GM12878 (cell line): ENCODE results near the gene CARMIL3. TPM values are rescaled to one million over a fixed set of nuclear protein-coding genes. Genes with fewer than 3 reads are reported as not detected.
"Not testable (repeated sequence)": the region's sequence is repeated elsewhere in the genome, so short reads cannot be mapped to it uniquely, and the experiment has no call there.

Experiments
- ATAC-seq: fragments of 200-7000 bp; cut with Tn5 transposase; 3 replicates; pipeline ENCODE4 v1.9.1; 2020; ENCODE audit warnings: mild to moderate bottlenecking, moderate library complexity
- BruUV-seq: library from RNA; stranded (reverse); fragments of 400-500 nt; replicated peaks from 2 replicates; lab custom pipeline; 2021; lab: Mats Ljungman, UMichigan
- CTCF ChIA-PET: fragments of 300-600 bp; sonication (Branson Sonifier 250); formaldehyde crosslinking; extraction: SDS; loops from one replicate; lab custom pipeline; 2021; ENCODE audit warnings: inconsistent platforms; lab: Yijun Ruan, JAX
- POLR2A ChIA-PET: fragments of 350-600 bp; formaldehyde crosslinking; extraction: SDS; loops from one replicate; lab custom pipeline; 2021; ENCODE audit warnings: inconsistent platforms; lab: Charles Lee
- RAD21 ChIA-PET: fragments of 300-600 bp; sonication (Branson Sonifier 250); formaldehyde crosslinking; loops from one replicate; lab custom pipeline; 2023; ENCODE audit warnings: antibody characterized with exemption; ENCODE audit not compliant: unreplicated experiment; lab: Charles Lee
- SMC1A ChIA-PET: fragments of 300-600 bp; sonication (Branson Sonifier 250); formaldehyde crosslinking; loops from one replicate; lab custom pipeline; 2023; ENCODE audit not compliant: unreplicated experiment, uncharacterized antibody; lab: Charles Lee
- DNase-seq: peaks from one replicate; pipeline ENCODE4 v3.0.0-alpha.2; 2011; ENCODE audit warnings: low read depth, low spot score
- FAIRE-seq: peaks from 3 replicates; lab custom pipeline; 2011; peaks lifted over from hg19 to GRCh38; lab: Jason Lieb, UNC
- H2AFZ ChIP-seq: 2 replicates; pipeline ENCODE4 v1.6.0; 2011; ENCODE audit warnings: low read depth, low read length, control low read depth; ENCODE audit not compliant: control insufficient read depth
- H3K27ac ChIP-seq: 2 replicates; pipeline ENCODE4 v1.5.1; 2011; ENCODE audit warnings: control low read depth; ENCODE audit not compliant: control insufficient read depth, insufficient read depth
- H3K27me3 ChIP-seq, 2 experiments: replicated peaks in 1 of 2; 2 replicates each; pipeline versions ENCODE4 v1.6.0 to v1.6.1; 2011; ENCODE audit warnings: low read length in 1 of 2; ENCODE audit not compliant: control insufficient read depth in 2 of 2, insufficient read depth in 2 of 2
- H3K36me3 ChIP-seq, 2 experiments: 2 replicates each; pipeline ENCODE4 v1.5.1; 2011; ENCODE audit warnings: low read length in 1 of 2; ENCODE audit not compliant: control insufficient read depth in 2 of 2, insufficient read depth in 2 of 2
- H3K4me1 ChIP-seq: 2 replicates; pipeline ENCODE4 v1.6.1; 2011; ENCODE audit warnings: mild to moderate bottlenecking, low read length, moderate library complexity, mixed read lengths; ENCODE audit not compliant: control insufficient read depth, insufficient read depth
- H3K4me2 ChIP-seq: 2 replicates; pipeline ENCODE4 v1.6.0; 2011; ENCODE audit warnings: control low read depth; ENCODE audit not compliant: control insufficient read depth, insufficient read depth
- H3K4me3 ChIP-seq: fragments of 200-600 bp; sonication (generic); 2 replicates; pipeline ENCODE4 v1.5.1; 2016
- H3K79me2 ChIP-seq: 2 replicates; pipeline ENCODE4 v1.6.0; 2011; ENCODE audit warnings: low read length; ENCODE audit not compliant: control insufficient read depth, insufficient read depth
- H3K9ac ChIP-seq: 2 replicates; pipeline ENCODE4 v1.8.0; 2011; ENCODE audit warnings: low read length, control low read depth, mixed read lengths; ENCODE audit not compliant: control insufficient read depth, insufficient read depth
- H3K9me3 ChIP-seq: replicated peaks from 3 replicates; pipeline ENCODE4 v1.5.1; 2011; ENCODE audit warnings: mild to moderate bottlenecking, low read length; ENCODE audit not compliant: control insufficient read depth, insufficient read depth
- H4K20me1 ChIP-seq: 2 replicates; pipeline ENCODE4 v1.6.0; 2011; ENCODE audit not compliant: control insufficient read depth, insufficient read depth
- BCL3 ChIP-seq: IDR thresholded peaks from 2 replicates; pipeline ENCODE4 v1.6.1; 2011; ENCODE audit warnings: borderline replicate concordance, low read depth, mild to moderate bottlenecking, moderate library complexity, low read length; ENCODE audit not compliant: insufficient read depth, poor library complexity, severe bottlenecking
- E4F1 ChIP-seq: fragments of 450-650 bp; IDR thresholded peaks from 2 replicates; pipeline ENCODE4 v1.6.1; 2018; ENCODE audit warnings: borderline replicate concordance, mild to moderate bottlenecking; ENCODE audit not compliant: partially characterized antibody
- MTA2 ChIP-seq: fragments of 450-650 bp; IDR thresholded peaks from 2 replicates; pipeline ENCODE4 v1.6.1; 2016; ENCODE audit warnings: low read depth, mild to moderate bottlenecking, moderate library complexity
- MYC ChIP-seq: IDR thresholded peaks from 2 replicates; pipeline ENCODE4 v1.6.1; 2011; ENCODE audit warnings: mild to moderate bottlenecking, low read length, moderate library complexity, inconsistent platforms; ENCODE audit not compliant: insufficient read depth, insufficient replicate concordance, insufficient read length, severe bottlenecking
- ZNF207 ChIP-seq: fragments of 450-650 bp; IDR thresholded peaks from 2 replicates; pipeline ENCODE4 v1.6.1; 2014; ENCODE audit warnings: antibody characterized with exemption, mild to moderate bottlenecking, borderline replicate concordance
- WGBS: methylation state at CpG from one replicate; pipeline ENCODE4 v1.1.6; 2016; ENCODE audit warnings: low lambda C conversion rate; ENCODE audit not compliant: insufficient replicate concordance, insufficient coverage; ENCODE audit errors: missing lambda C conversion rate; 5-methylcytosine and 5-hydroxymethylcytosine counted together
- in situ Hi-C: fragments of 300-500 bp; cut with MboI; formaldehyde crosslinking; loops from 9 replicates; pipeline ENCODE4 v1.14.3; 2018; ENCODE audit warnings: mixed read lengths
- intact Hi-C: fragments of 100-400 bp; cut with micrococcal nuclease; formaldehyde crosslinking; loops from one replicate; pipeline ENCODE4 v1.14.2; 2022; ENCODE audit not compliant: unreplicated experiment
- polyA plus RNA-seq, 11 experiments: library from polyadenylated mRNA; depleted of rRNA in 4 of 11; unstranded in 6 of 11; stranded (reverse) in 5 of 11; fragments of >200 nt; fragmentation: Nextera tagmentation in 4 of 11; fragmentation: Illumina TruSeq in 1 of 11; extraction: Ambion mirVana in 4 of 11; extraction: Trizol in 1 of 11; gene quantifications; 1 replicate in 1 of 11; 2 replicates in 10 of 11; pipeline versions ENCODE4 v1.2.1 to v1.2.3, GENCODE V29; 2011 to 2016; ENCODE audit warnings: inconsistent platforms in 2 of 11, missing spikeins in 2 of 11, low read depth in 1 of 11
- total RNA-seq, 4 experiments: library from RNA; depleted of rRNA in 3 of 4; stranded (reverse); fragments of >200 nt in 3 of 4; fragmentation: Illumina TruSeq in 1 of 4; extraction: Trizol in 1 of 4; gene quantifications; 2 replicates each; pipeline versions ENCODE4 v1.2.1 to v1.2.3, GENCODE V29; 2013 to 2021

Gene CARMIL3
- total and polyA plus RNA-seq, 10 of the 15 experiments (the other 5 are each of a cell fraction or from before 2014, with no cell fraction given) = 0.09 to 0.32 (median 0.25) TPM; not detected in 3

- CTCF ChIA-PET = interaction anchor here (1.5 to 11.3 kb wide), 2 partner anchors 10 to 57 kb away, joined by 3 to 294 read pairs; partner anchors contain the start of gene PCK2
- no peak overlapping the region for H3K9ac ChIP-seq
- SMC1A ChIA-PET = interaction anchor here (1.9 to 9.6 kb wide), 2 partner anchors 10 to 57 kb away, joined by 7 to 195 read pairs; partner anchors contain the start of genes IRF9 and PCK2
- in situ Hi-C loops = loop anchor here (25.0 kb wide), 1 partner anchor 791 kb away; the partner anchor contains the start of genes BCL2L2, PABPN1 and PPP1R3E
- no peak for FAIRE-seq
- ATAC-seq = no peak
- H3K27me3 ChIP-seq = no peaks in the 10 kb centered on the region
- DNase-seq = no peak
- no peak overlapping the region for H3K27ac ChIP-seq
- H3K4me3 ChIP-seq = no peak overlapping the region
- H4K20me1 ChIP-seq = no peaks in the 10 kb centered on the region
- BruUV-seq = TSS peak; percentile 23
- RAD21 ChIA-PET = no interaction called here
- intact Hi-C loops = no loop called here
- no peak overlapping the region for H2AFZ ChIP-seq
- WGBS = 90% methylated on average over 13 of the region's 13 CpGs
- POLR2A ChIA-PET = interaction anchor here (1.8 kb wide), 1 partner anchor 10 kb away, joined by 8 read pairs; the partner anchor contains the start of gene PCK2
- H3K4me2 ChIP-seq = no peak overlapping the region
- H3K9me3 ChIP-seq = no peaks in the 10 kb centered on the region
- TF ChIP-seq E4F1 (no peak), ZNF207 (no peak), MTA2 (no peak), MYC (no peak), BCL3 (no peak)
- no peaks in the 10 kb centered on the region for H3K79me2 ChIP-seq
- peaks cover 11% of the 10 kb centered on the region in 2 experiments; a peak in 3 of 4 replicates for H3K36me3 ChIP-seq
- H3K4me1 ChIP-seq = no peaks in the 10 kb centered on the region
Measured at GRCh38 chr14:24103451-24103850, 51.6 kb downstream of the CARMIL3 start.

GRCh38 chr14:24105609-24106239 is 53.9 kb downstream of the CARMIL3 start:
- RAD21 ChIA-PET = interaction anchor here (0.8 to 6.9 kb wide), 3 partner anchors 12 to 49 kb away, joined by 3 to 153 read pairs (median 136); partner anchors contain the start of gene PCK2
- H4K20me1 ChIP-seq, H3K4me2 ChIP-seq, FAIRE-seq, H2AFZ ChIP-seq, H3K79me2 ChIP-seq, intact Hi-C loops, ATAC-seq, H3K27me3 ChIP-seq, H3K4me3 ChIP-seq, H3K36me3 ChIP-seq, DNase-seq, H3K9ac ChIP-seq, BruUV-seq, H3K4me1 ChIP-seq, H3K27ac ChIP-seq, H3K9me3 ChIP-seq: not testable (repeated sequence)
- CTCF ChIA-PET = interaction anchor here (1.5 to 11.3 kb wide), 6 partner anchors 12 to 193 kb away, joined by 3 to 294 read pairs (median 20); partner anchors contain the start of genes DHRS1, IRF9, NOP9 and PCK2
- 93% methylated on average over 8 of the region's 8 CpGs for WGBS
- SMC1A ChIA-PET = interaction anchor here (1.2 to 9.6 kb wide), 5 partner anchors 9 to 55 kb away, joined by 3 to 195 read pairs (median 38); partner anchors contain the start of genes IRF9, NRL and PCK2
- in situ Hi-C loops = loop anchor here (25.0 kb wide), 1 partner anchor 793 kb away; the partner anchor contains the start of genes BCL2L2, PABPN1 and PPP1R3E
- POLR2A ChIA-PET = interaction anchor here (1.0 to 5.3 kb wide), 3 partner anchors 10 to 55 kb away, joined by 3 to 35 read pairs (median 3); partner anchors contain the start of gene IRF9
